Vagina (tissue), 2 donors: ENCODE data around the gene TLE3. TPM values are rescaled to one million over a fixed set of nuclear protein-coding genes. Genes with fewer than 3 reads are reported as not detected.

Experiments used
- DNase-seq, 2 donors: peaks; one replicate each; pipeline ENCODE4 v3.0.0-alpha.2; 2017; ENCODE audit errors: extremely low spot score in 2 of 2
- H3K27ac ChIP-seq: fragments of 200-600 bp; sonication (generic); one replicate; pipeline ENCODE4 v1.5.1; 2019
- H3K27me3 ChIP-seq: fragments of 200-600 bp; sonication (generic); one replicate; pipeline ENCODE4 v1.5.1; 2019
- H3K36me3 ChIP-seq, 2 donors: fragments of 200-600 bp; sonication (generic); one replicate each; pipeline ENCODE4 v1.5.1; 2017 to 2019
- H3K4me1 ChIP-seq: fragments of 200-600 bp; sonication (generic); one replicate; pipeline ENCODE4 v1.5.1; 2019
- H3K4me3 ChIP-seq, 2 donors: fragments of 200-600 bp; sonication (generic); 1 replicate in 1 of 2; 2 replicates in 1 of 2; pipeline ENCODE4 v1.5.1; 2016 to 2019
- H3K9me3 ChIP-seq: fragments of 200-600 bp; sonication (generic); one replicate; pipeline ENCODE4 v1.5.1; 2019
- CTCF ChIP-seq, 3 experiments: fragments of 450-650 bp in 2 of 3; fragments of 200-600 bp in 1 of 3; sonication (generic) in 1 of 3; IDR thresholded peaks; one replicate each; pipeline ENCODE4 v1.5.1; 2017 to 2019; ENCODE audit warnings: antibody characterized with exemption in 3 of 3, mild to moderate bottlenecking in 2 of 3, moderate library complexity in 2 of 3
- POLR2A ChIP-seq, 2 donors: fragments of 450-650 bp; IDR thresholded peaks; one replicate each; pipeline ENCODE4 v1.6.1; 2017; ENCODE audit warnings: antibody characterized with exemption in 2 of 2, mild to moderate bottlenecking in 2 of 2, moderate library complexity in 2 of 2
- POLR2AphosphoS5 ChIP-seq, 2 donors: sonication (generic); formaldehyde crosslinking; IDR thresholded peaks; one replicate each; pipeline ENCODE4 v1.9.0; 2017; ENCODE audit warnings: antibody characterized with exemption in 2 of 2, mild to moderate bottlenecking in 2 of 2, low read depth in 1 of 2; ENCODE audit not compliant: insufficient read depth in 1 of 2
- intact Hi-C: fragments of 100-400 bp; cut with DNase I; formaldehyde crosslinking; loops from one replicate; pipeline ENCODE4 v1.15.1; 2023
- total RNA-seq: library from RNA; depleted of rRNA; stranded (reverse); fragments of >200 nt; gene quantifications from one replicate; pipeline ENCODE4 v1.2.3, GENCODE V29; 2016

Gene TLE3
- total RNA-seq, 1 donor from 2014 or later: 64.6 TPM

GRCh38 chr15:70055601-70056051, 42.1 kb downstream of the TLE3 start:
- H3K27me3 ChIP-seq: no peaks in the 10 kb centered on the region
- no peak overlapping the region for H3K27ac ChIP-seq
- no peaks in the 10 kb centered on the region for H3K4me1 ChIP-seq
- no peak for DNase-seq
- no peaks in the 10 kb centered on the region for H3K9me3 ChIP-seq
- H3K4me3 ChIP-seq: no peak overlapping the region
- no peak for TF ChIP-seq POLR2A (IDR thresholded peaks at IDR 0.05)
- TF ChIP-seq CTCF (IDR thresholded peaks at IDR 0.05): no peak
- peaks cover 0 to 98% of the 10 kb centered on the region in 2 donors for H3K36me3 ChIP-seq
- intact Hi-C loops: no loop called here

GRCh38 chr15:70054884-70055387, 42.8 kb downstream of the TLE3 start:
- intact Hi-C loops: no loop called here

GRCh38 chr15:70054366-70054765, 43.4 kb downstream of the TLE3 start:
- no peak for DNase-seq
- no peaks in the 10 kb centered on the region for H3K4me1 ChIP-seq
- intact Hi-C loops: no loop called here

More at GRCh38 chr15:70054884-70055387, 42.8 kb downstream of the TLE3 start:
- Histone ChIP-seq H3K27me3 (no peaks in the 10 kb centered on the region), H3K9me3 (no peaks in the 10 kb centered on the region), H3K27ac (no peak overlapping the region), H3K4me1 (no peaks in the 10 kb centered on the region), H3K36me3 (peaks cover 0 to 98% of the 10 kb centered on the region in 2 donors), H3K4me3 (no peak overlapping the region)
- no peak for DNase-seq
- TF ChIP-seq POLR2AphosphoS5 (IDR thresholded peaks at IDR 0.05; ENCODE audit: insufficient read depth in 1 of 2, low read depth in 1 of 2): no peak
- no peak for TF ChIP-seq POLR2A (IDR thresholded peaks at IDR 0.05)
- TF ChIP-seq CTCF (IDR thresholded peaks at IDR 0.05): no peak

GRCh38 chr15:70053716-70054229, 43.9 kb downstream of the TLE3 start:
- Histone ChIP-seq H3K4me1 (peaks cover under 1% of the 10 kb centered on the region), H3K9me3 (no peaks in the 10 kb centered on the region), H3K36me3 (peaks cover 0 to 91% of the 10 kb centered on the region in 2 donors), H3K4me3 (no peak overlapping the region), H3K27me3 (no peaks in the 10 kb centered on the region), H3K27ac (no peak overlapping the region)
- no peak for DNase-seq
- intact Hi-C loops: no loop called here
- TF ChIP-seq POLR2A (IDR thresholded peaks at IDR 0.05) (no peak), POLR2AphosphoS5 (IDR thresholded peaks at IDR 0.05; ENCODE audit: insufficient read depth in 1 of 2, low read depth in 1 of 2) (no peak), CTCF (IDR thresholded peaks at IDR 0.05) (no peak)

More at GRCh38 chr15:70054366-70054765, 43.4 kb downstream of the TLE3 start:
- Histone ChIP-seq H3K27me3 (no peaks in the 10 kb centered on the region), H3K4me3 (no peak overlapping the region), H3K36me3 (peaks cover 0 to 96% of the 10 kb centered on the region in 2 donors), H3K9me3 (no peaks in the 10 kb centered on the region), H3K27ac (no peak overlapping the region)
- TF ChIP-seq CTCF (IDR thresholded peaks at IDR 0.05): no peak
- TF ChIP-seq POLR2A (IDR thresholded peaks at IDR 0.05): no peak
- no peak for TF ChIP-seq POLR2AphosphoS5 (IDR thresholded peaks at IDR 0.05; ENCODE audit: insufficient read depth in 1 of 2, low read depth in 1 of 2)

GRCh38 chr15:70053001-70053715, 44.6 kb downstream of the TLE3 start:
- peaks cover 7% of the 10 kb centered on the region for H3K4me1 ChIP-seq
- no peaks in the 10 kb centered on the region for H3K27me3 ChIP-seq
- H3K4me3 ChIP-seq: no peak overlapping the region
- peaks cover 0 to 84% of the 10 kb centered on the region in 2 donors for H3K36me3 ChIP-seq
- H3K9me3 ChIP-seq: no peaks in the 10 kb centered on the region
- no peak for DNase-seq
- intact Hi-C loops: no loop called here
- TF ChIP-seq POLR2AphosphoS5 (IDR thresholded peaks at IDR 0.05; ENCODE audit: insufficient read depth in 1 of 2, low read depth in 1 of 2): no peak
- no peak for TF ChIP-seq POLR2A (IDR thresholded peaks at IDR 0.05)
- TF ChIP-seq CTCF (IDR thresholded peaks at IDR 0.05): no peak
- H3K27ac ChIP-seq: no peak overlapping the region
